Neural progenitor cell (in vitro differentiated cells): Measurements from ENCODE around the gene DRICH1. TPM values are rescaled to one million over a fixed set of nuclear protein-coding genes. Genes with fewer than 3 reads are reported as not detected.
"Not testable (repeated sequence)": the region's sequence is repeated elsewhere in the genome, so short reads cannot be mapped to it uniquely, and the experiment has no call there.

Experiments
- DNase-seq: peaks from one replicate; pipeline ENCODE4 v3.0.0-alpha.2; 2016; ENCODE audit warnings: low spot score
- H2AFZ ChIP-seq: fragments of 200-600 bp; sonication (generic); replicated peaks from 2 replicates; pipeline ENCODE4 v1.6.1; 2016; ENCODE audit warnings: antibody characterized with exemption
- H3F3A ChIP-seq: fragments of 200-600 bp; sonication (generic); 2 replicates; pipeline ENCODE4 v1.6.1; 2016; ENCODE audit warnings: antibody characterized with exemption, low read depth
- H3K27ac ChIP-seq: fragments of 200-600 bp; sonication (generic); 2 replicates; pipeline ENCODE4 v1.5.1; 2016; ENCODE audit warnings: mild to moderate bottlenecking
- H3K27me3 ChIP-seq: fragments of 200-600 bp; sonication (generic); 2 replicates; pipeline ENCODE4 v1.6.1; 2016; ENCODE audit warnings: mild to moderate bottlenecking, moderate library complexity
- H3K36me3 ChIP-seq: fragments of 200-600 bp; sonication (generic); 2 replicates; pipeline ENCODE4 v1.5.1; 2016
- H3K4me1 ChIP-seq: fragments of 200-600 bp; sonication (generic); 2 replicates; pipeline ENCODE4 v1.6.1; 2016; ENCODE audit warnings: mixed run types
- H3K4me2 ChIP-seq: fragments of 200-600 bp; sonication (generic); 2 replicates; pipeline ENCODE4 v1.6.1; 2016
- H3K4me3 ChIP-seq: fragments of 200-600 bp; sonication (generic); 2 replicates; pipeline ENCODE4 v1.5.1; 2016
- H3K79me2 ChIP-seq: fragments of 200-600 bp; sonication (generic); 2 replicates; pipeline ENCODE4 v1.6.1; 2016; ENCODE audit warnings: low read depth
- H3K9ac ChIP-seq: fragments of 200-600 bp; sonication (generic); 2 replicates; pipeline ENCODE4 v1.6.1; 2016
- H3K9me3 ChIP-seq: fragments of 200-600 bp; sonication (generic); 2 replicates; pipeline ENCODE4 v1.5.1; 2016; ENCODE audit warnings: low read depth
- H4K20me1 ChIP-seq: fragments of 200-600 bp; sonication (generic); 2 replicates; pipeline ENCODE4 v1.6.1; 2016; ENCODE audit warnings: low read depth
- H3K27ac Mint-ChIP-seq: 3 replicates; pipeline ENCODE4 v1.8.0; 2021; ENCODE audit warnings: mixed read lengths
- H3K27me3 Mint-ChIP-seq: 2 replicates; pipeline ENCODE4 v1.8.0; 2022; ENCODE audit warnings: low read depth, mild to moderate bottlenecking, inconsistent platforms, moderate library complexity, mixed read lengths; ENCODE audit not compliant: insufficient read depth
- H3K36me3 Mint-ChIP-seq: 3 replicates; pipeline ENCODE4 v1.8.0; 2021; ENCODE audit warnings: mixed read lengths
- H3K4me1 Mint-ChIP-seq: 3 replicates; pipeline ENCODE4 v1.8.0; 2021; ENCODE audit warnings: mixed read lengths
- H3K4me3 Mint-ChIP-seq: 3 replicates; pipeline ENCODE4 v1.8.0; 2021; ENCODE audit warnings: mild to moderate bottlenecking, moderate library complexity, mixed read lengths
- H3K9me3 Mint-ChIP-seq: 3 replicates; pipeline ENCODE4 v1.8.0; 2020; ENCODE audit warnings: mixed read lengths
- CTCF ChIP-seq: fragments of 200-600 bp; sonication (generic); IDR thresholded peaks from 2 replicates; pipeline ENCODE4 v1.5.1; 2017; ENCODE audit warnings: antibody characterized with exemption, mild to moderate bottlenecking
- EZH2 ChIP-seq: fragments of 200-600 bp; sonication (generic); IDR thresholded peaks from 2 replicates; pipeline ENCODE4 v1.6.1; 2017; ENCODE audit warnings: antibody characterized with exemption, mild to moderate bottlenecking, moderate library complexity
- EZH2phosphoT487 ChIP-seq: fragments of 200-600 bp; sonication (generic); IDR thresholded peaks from 2 replicates; pipeline ENCODE4 v1.6.1; 2017; ENCODE audit warnings: antibody characterized with exemption
- total RNA-seq: library from RNA; depleted of rRNA; stranded (reverse); fragments of >200 nt; gene quantifications from 2 replicates; pipeline ENCODE4 v1.2.3, GENCODE V29; 2015; ENCODE audit warnings: low replicate concordance

The DRICH1 gene
- total RNA-seq, 1 donor from 2014 or later: not detected

- not testable (repeated sequence) for H3K27me3 Mint-ChIP-seq, H3K79me2 ChIP-seq, H3K27me3 ChIP-seq, H3K4me2 ChIP-seq, H3K9ac ChIP-seq, DNase-seq, H3F3A ChIP-seq, H3K36me3 Mint-ChIP-seq, H3K36me3 ChIP-seq, H2AFZ ChIP-seq, H3K9me3 Mint-ChIP-seq, H3K4me3 Mint-ChIP-seq, H3K9me3 ChIP-seq, H3K27ac ChIP-seq, H3K4me3 ChIP-seq, H4K20me1 ChIP-seq, H3K27ac Mint-ChIP-seq, H3K4me1 Mint-ChIP-seq, H3K4me1 ChIP-seq
Measured at GRCh38 chr22:23640206-23640605, 8.1 kb upstream of the DRICH1 start.

GRCh38 chr22:23639661-23640060 is 7.5 kb upstream of the DRICH1 start:
- H3K4me1 Mint-ChIP-seq: no peaks in the 10 kb centered on the region
- H3K9ac ChIP-seq: no peak overlapping the region
- H4K20me1 ChIP-seq: no peaks in the 10 kb centered on the region
- H3K4me2 ChIP-seq: no peak overlapping the region
- H3K9me3 Mint-ChIP-seq: no peaks in the 10 kb centered on the region
- no peak overlapping the region for H3K27ac Mint-ChIP-seq
- H3K27me3 Mint-ChIP-seq: peaks cover 10% of the 10 kb centered on the region
- no peak overlapping the region for H3K27ac ChIP-seq
- no peak for DNase-seq
- H3F3A ChIP-seq: no peaks in the 10 kb centered on the region
- no peaks in the 10 kb centered on the region for H3K4me1 ChIP-seq
- no peak overlapping the region for H3K4me3 ChIP-seq
- H3K36me3 ChIP-seq: no peaks in the 10 kb centered on the region
- H3K79me2 ChIP-seq: no peaks in the 10 kb centered on the region
- H3K9me3 ChIP-seq: no peaks in the 10 kb centered on the region
- TF ChIP-seq CTCF (no peak), EZH2phosphoT487 (no peak), EZH2 (no peak)
- no peak overlapping the region for H2AFZ ChIP-seq
- no peak overlapping the region for H3K4me3 Mint-ChIP-seq
- H3K27me3 ChIP-seq: no peaks in the 10 kb centered on the region
- H3K36me3 Mint-ChIP-seq: no peaks in the 10 kb centered on the region

GRCh38 chr22:23638611-23639010 is 6.5 kb upstream of the DRICH1 start:
- H3K36me3 Mint-ChIP-seq: no peaks in the 10 kb centered on the region
- TF ChIP-seq EZH2phosphoT487 (no peak), CTCF (no peak), EZH2 (no peak)

DNA sequence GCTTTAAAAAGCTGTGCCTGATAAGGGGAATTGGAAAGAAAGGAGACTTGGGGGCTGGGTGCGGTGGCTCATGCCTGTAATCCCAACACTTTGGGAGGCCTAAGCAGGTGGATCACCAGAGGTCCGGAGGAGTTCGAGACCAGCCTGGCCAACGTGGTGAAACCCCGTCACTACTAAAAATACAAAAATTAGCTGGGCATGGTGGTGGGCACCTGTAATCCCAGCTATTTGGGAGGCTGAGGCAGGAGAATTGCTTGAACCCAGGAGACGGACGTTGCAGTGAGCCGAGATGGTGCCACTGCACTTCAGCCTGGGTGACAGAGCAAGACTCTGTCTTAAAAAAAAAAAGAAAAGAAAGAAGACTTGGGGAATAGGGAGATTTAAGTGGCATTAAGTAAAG is 3.2 kb upstream of the DRICH1 start:
- H3K4me1 Mint-ChIP-seq, H3K27ac Mint-ChIP-seq, H3K27me3 ChIP-seq, H4K20me1 ChIP-seq, H3K4me3 Mint-ChIP-seq, H3K9me3 ChIP-seq, H3K4me2 ChIP-seq, DNase-seq, H3K27ac ChIP-seq, H3K27me3 Mint-ChIP-seq, H3K36me3 ChIP-seq, H3K36me3 Mint-ChIP-seq, H3K4me1 ChIP-seq, H3K4me3 ChIP-seq, H3K9ac ChIP-seq, H3F3A ChIP-seq, H3K9me3 Mint-ChIP-seq, H2AFZ ChIP-seq, H3K79me2 ChIP-seq: not testable (repeated sequence)

More at GRCh38 chr22:23638611-23639010, 6.5 kb upstream of the DRICH1 start:
- Histone ChIP-seq H3K4me3 (no peak overlapping the region), H2AFZ (no peak overlapping the region), H3F3A (no peaks in the 10 kb centered on the region), H3K27me3 (no peaks in the 10 kb centered on the region), H3K9ac (no peak overlapping the region), H3K9me3 (no peaks in the 10 kb centered on the region), H3K27ac (no peak overlapping the region), H4K20me1 (no peaks in the 10 kb centered on the region), H3K36me3 (no peaks in the 10 kb centered on the region), H3K4me2 (no peak overlapping the region), H3K79me2 (no peaks in the 10 kb centered on the region), H3K4me1 (no peaks in the 10 kb centered on the region)
- Mint-ChIP-seq H3K27ac (no peak overlapping the region), H3K27me3 (peaks cover 10% of the 10 kb centered on the region), H3K4me1 (no peaks in the 10 kb centered on the region), H3K4me3 (no peak overlapping the region), H3K9me3 (no peaks in the 10 kb centered on the region)
- no peak for DNase-seq

DNA sequence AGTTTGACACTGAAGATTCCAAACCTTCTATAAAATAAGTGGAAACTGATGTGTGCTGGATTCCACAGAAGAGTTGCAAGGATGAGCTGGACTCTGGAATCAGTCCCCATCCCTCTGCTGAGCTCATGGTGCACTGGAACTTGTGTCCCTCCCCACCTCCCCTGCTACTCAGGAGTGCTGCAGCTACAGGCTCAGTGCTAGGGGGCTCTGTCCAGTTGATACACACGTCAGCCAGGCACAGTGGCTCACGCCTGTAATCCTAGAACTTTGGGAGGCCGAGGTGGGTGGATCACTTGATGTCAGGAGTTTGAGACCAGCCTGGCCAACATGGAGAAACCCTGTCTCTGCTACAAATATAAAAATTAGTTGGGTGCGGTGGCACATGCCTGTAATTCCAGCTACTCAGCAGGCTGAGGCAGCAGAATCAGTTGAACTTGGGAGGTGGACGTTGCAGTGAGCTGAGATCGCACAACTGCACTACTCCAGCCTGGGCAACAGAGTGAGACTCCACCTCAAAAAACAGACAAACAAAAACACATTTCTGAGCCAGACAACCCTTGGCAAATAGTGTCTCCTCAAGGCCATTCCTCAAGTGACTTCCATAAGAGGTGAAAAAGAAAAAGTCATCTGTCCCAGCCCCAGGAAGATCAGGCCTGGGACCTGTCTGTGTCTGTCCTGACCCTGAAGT is 3.9 kb downstream of the DRICH1 start:
- not testable (repeated sequence) for DNase-seq, H3K4me1 ChIP-seq, H3K4me1 Mint-ChIP-seq, H3K36me3 ChIP-seq, H3K9me3 Mint-ChIP-seq, H3K79me2 ChIP-seq, H3K27me3 Mint-ChIP-seq, H3F3A ChIP-seq, H3K27ac ChIP-seq, H2AFZ ChIP-seq, H4K20me1 ChIP-seq, H3K9ac ChIP-seq, H3K4me3 ChIP-seq, H3K4me3 Mint-ChIP-seq, H3K4me2 ChIP-seq, H3K27ac Mint-ChIP-seq, H3K36me3 Mint-ChIP-seq, H3K9me3 ChIP-seq
- H3K27me3 ChIP-seq: peaks cover 34% of the 10 kb centered on the region
